Erythroblast (primary cell): ENCODE results near the gene RAB3C.

Experiments used
- GATA1 ChIP-seq: IDR thresholded peaks from 2 replicates; pipeline ENCODE4 v1.6.1; 2011; ENCODE audit warnings: low read depth, mild to moderate bottlenecking, control low read depth, low read length, moderate library complexity
- POLR2A ChIP-seq: IDR thresholded peaks from 2 replicates; pipeline ENCODE4 v1.6.1; 2011; ENCODE audit warnings: mild to moderate bottlenecking, low read length

- no peak for TF ChIP-seq POLR2A
- TF ChIP-seq GATA1 = no peak
Measured at GRCh38 chr5:58565033-58565432, 17.8 kb upstream of the RAB3C start.
